Measurements from ENCODE around the gene TNN.
"Not testable (repeated sequence)": the region's sequence is repeated elsewhere in the genome, so short reads cannot be mapped to it uniquely, and the experiment has no call there.

Gene TNN

DNA sequence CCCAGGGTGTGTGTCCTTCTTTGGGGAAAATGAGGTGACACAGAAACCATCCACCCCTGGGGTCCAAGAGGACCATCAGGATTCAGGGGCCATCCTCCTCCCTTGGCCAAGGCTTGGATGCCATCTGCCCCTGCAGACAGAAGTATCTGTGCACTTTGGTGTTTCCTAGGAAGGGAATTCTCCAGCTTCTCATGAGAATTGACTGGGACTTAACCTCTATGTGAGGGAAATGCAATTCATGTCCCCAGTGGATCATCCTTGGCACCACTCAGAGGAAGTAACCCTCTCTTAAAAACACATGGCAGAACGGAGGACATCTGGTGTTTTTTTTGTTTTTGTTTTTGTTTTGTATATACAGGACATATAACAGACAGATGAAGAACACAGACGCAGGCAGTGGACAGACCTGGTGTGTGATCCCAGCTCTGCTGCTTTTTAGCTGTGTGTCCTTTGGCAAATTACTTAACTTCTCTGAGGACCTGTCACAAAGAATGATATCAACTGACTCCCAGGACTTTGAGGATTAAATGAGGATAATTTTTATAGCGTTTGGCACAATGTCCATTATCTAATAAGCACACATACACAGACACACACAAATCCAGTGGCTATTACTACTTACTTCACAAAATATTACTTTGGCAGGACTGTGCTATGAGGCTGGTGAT, 3.8 kb downstream of the TNN start:
- DNase-seq, result no peak

DNA sequence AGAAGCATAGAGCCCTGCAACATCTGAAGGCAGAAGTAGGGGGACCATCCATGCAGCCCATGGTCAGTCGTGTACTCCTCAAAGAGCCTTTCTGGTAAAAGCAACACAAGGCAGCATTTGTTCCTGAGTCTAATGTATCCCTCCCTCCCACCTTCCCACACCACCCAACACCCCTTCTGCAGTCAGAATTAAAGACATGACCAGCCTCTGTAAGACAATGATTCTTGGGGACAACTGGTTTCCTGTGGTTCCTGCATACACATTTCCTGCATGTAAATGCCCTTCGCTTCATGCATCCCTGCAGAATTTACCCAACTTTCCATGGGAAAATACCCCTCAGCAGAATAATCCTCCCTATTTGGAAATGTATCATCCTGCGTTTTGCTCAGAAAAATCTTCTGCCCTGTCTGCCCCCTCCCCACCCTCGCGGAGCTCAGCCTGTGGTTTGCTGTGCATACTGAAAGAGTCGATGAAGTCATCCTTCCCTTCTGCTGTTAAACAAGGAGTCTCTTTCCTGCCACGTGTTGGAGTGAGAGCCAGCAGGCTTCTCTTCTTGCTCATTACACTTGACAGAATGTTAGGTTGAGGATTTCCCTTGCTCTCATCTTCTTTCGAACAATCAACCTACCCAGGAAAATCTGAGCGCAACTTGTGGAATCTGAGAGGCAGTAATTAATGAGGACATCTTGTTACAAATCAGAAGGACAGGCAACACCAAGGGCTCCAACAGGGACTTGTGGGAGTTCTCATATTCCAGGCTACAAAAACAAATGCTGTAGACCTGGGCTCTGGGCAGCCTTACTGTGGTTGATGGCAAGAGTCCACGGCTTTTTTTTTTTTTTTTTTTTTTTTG, 4.7 kb downstream of the TNN start:
- peak; percentile 81 for DNase-seq

DNA sequence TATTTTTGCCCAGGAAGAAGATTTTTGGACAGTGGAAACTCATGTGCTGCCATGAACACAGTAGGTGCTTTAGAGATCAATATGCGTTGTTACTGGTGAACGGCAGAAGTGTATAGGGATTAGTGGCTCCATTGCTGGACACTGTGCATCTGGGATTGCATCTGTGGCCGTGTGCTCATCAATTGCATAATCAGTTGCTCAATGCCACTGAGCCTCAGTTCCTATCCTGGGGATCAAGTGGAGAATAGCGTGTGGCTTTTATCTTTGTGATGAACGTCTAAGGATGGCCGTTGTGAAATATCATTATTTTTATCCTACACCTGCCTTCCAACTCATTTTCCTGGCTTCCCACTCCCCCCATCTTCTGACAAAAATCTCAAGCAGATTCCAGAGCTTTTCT, 5.4 kb downstream of the TNN start:
- no peak for DNase-seq

DNA sequence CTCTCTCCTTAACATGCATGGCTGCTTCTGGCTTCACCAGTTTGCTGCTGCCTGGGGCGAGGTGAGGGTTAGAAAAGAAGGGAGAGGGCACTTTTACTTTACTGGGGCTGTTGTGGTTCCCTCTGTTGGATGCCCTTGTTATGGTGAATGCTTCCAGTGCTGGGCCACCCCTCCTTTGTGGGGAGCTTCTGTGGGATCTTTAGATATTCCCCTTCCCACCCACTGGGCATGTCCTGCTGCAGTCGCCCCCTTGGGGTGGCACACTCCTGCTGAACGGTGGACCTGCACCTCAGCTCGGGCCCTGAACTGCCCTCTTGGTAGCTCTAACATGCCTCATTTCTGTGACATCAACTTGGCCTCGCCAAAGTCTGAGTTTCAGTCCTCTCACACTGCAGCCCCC, 6.0 kb downstream of the TNN start:
- no peak for DNase-seq

DNA sequence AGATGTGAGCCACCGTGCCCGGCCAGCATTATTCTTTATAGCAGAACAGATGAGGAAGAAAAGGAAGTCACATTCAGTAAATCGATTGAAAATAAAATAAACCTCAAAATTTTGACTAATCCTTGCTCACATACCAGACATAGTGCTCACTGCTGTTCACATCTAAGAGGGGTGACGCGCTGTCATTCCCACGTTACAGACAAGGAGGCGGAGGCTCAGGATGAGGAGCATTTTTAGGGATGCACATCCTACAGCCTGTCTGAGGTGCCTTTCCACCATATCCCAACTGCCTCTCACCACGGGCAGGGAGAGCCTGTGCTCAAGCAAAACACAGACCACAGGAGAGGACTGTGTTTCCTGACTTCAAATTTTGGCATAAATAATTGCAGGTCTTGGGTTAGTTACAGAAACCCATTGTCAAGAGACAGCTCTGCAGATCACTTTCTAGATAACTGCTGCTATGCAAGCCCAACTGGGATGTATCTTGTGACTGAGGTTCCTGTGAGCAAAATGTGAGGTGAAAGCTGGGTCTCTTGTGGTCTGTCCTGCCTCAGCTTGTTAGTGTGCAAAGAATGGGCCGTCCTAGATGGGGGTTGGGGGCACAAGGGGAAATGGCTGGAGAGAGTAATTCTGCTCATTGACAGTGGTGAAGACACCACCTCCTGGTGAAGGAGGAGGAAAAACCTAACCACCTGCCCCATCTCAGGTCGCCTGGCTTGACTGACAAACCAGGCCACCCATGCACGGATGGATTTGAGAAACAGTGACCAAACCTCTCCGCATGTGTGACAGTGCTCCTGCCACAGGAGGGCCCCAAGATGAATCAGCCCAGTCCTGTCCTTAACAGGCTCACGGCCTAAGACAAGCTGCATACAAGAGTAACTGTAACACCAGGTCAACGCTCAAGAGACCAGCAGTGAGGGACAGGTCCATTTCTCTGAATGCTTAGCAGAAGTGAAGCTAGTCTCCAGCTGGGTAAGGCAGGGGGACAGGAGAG, 8.2 kb downstream of the TNN start:
- DNase-seq, result no peak

DNA sequence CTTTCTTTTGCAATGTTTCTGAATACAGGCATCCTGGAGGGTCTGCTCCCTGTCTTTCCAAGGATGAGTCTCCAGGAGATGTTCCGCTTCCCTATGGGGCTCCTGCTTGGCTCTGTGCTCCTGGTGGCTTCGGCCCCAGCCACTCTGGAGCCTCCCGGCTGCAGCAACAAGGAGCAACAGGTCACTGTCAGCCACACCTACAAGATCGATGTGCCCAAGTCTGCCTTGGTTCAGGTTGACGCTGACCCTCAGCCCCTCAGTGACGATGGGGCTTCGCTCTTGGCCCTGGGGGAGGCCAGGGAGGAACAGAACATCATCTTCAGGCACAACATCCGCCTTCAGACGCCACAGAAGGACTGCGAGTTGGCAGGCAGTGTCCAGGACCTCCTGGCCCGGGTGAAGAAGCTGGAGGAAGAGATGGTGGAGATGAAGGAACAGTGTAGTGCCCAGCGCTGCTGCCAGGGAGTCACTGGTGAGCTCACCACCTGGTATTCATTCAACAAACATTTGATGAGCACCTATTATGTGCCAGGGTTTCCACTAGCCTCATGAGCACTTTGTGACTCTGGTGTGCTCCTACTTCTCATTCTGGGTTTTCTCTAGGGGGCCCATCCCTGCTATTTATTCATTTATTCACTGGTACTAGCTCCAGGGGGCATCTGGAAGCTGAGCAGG, 9.9 kb downstream of the TNN start:
- no peak for DNase-seq

DNA sequence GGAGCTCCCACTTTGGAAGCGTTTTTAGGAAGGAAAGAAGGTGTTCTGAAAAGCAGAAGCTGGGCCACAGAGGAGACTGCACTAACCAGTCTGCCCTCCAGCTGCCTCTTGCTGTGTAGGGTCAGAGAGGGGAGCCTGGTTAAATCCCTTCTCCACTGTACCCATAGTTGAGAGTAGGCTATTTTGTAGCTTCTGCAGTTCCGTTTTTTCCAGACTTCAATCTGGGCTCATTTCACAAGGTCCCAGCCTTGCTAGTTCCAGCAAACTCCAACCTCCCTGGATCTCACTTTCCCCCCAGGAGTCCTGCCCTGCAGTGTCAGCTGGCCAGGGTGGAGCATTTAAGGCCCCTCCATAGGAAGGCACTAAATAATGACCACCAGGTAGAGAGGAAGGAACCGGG, 11.0 kb downstream of the TNN start:
- DNase-seq, result no peak

DNA sequence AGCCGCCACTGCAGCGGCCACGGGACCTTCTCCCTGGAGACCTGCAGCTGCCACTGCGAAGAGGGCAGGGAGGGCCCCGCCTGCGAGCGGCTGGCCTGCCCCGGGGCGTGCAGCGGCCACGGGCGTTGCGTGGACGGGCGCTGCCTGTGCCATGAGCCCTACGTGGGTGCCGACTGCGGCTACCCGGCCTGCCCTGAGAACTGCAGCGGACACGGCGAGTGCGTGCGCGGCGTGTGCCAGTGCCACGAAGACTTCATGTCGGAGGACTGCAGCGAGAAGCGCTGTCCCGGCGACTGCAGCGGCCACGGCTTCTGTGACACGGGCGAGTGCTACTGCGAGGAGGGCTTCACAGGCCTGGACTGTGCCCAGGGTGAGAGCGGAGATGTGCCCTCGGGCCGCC, 11.7 kb downstream of the TNN start:
- no peak for DNase-seq

DNA sequence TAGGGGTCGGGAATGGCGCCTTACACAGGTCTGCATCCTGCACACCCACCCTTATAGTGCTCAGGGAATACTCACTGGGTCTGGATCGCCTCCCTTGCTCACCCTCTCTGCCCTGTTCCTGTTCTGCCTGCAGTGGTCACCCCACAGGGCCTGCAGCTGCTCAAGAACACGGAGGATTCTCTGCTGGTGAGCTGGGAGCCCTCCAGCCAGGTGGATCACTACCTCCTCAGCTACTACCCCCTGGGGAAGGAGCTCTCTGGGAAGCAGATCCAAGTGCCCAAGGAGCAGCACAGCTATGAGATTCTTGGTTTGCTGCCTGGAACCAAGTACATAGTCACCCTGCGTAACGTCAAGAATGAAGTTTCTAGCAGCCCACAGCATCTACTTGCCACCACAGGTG, 12.4 kb downstream of the TNN start:
- no peak for DNase-seq

DNA sequence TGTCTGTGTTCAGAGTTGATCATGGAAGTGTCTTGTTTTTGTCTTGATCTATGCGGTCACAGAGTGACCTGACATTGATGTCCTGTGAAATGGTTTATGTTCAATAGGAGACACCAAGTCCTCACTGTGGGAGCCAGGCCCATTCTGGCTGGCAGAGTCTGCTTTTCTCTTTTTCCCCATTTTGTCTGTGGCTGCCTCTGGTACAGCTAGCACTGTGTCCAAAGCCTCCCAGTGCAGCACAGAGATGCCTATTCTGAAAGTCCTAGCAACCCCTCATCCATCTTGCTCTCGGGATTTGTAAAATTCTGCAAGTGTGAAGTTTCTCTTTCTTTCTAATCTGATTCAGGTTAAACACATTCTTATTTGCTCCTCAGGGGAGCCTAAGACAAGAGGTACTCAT, 14.3 kb downstream of the TNN start:
- no peak for DNase-seq

DNA sequence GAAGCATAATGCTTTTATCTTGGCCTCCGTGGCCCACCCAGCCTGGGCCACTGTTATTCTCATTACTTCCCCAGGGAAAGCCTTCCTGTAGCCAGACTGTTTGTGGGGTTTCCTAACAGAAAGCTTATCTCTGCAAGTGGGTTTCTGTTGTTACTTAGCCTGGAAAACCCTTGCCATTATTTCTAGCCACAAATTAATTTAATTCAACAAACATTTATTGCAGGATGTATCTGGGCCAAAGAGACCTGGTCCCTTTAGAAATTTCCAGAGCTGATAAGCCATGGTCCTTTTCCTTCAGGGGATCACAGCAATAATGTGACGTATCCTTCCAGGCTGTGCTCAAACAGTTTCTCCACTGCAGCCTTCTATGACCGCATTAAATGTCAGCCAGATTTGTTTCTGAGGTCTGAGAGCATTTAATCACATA, 20.9 kb downstream of the TNN start:
- no peak for DNase-seq

DNA sequence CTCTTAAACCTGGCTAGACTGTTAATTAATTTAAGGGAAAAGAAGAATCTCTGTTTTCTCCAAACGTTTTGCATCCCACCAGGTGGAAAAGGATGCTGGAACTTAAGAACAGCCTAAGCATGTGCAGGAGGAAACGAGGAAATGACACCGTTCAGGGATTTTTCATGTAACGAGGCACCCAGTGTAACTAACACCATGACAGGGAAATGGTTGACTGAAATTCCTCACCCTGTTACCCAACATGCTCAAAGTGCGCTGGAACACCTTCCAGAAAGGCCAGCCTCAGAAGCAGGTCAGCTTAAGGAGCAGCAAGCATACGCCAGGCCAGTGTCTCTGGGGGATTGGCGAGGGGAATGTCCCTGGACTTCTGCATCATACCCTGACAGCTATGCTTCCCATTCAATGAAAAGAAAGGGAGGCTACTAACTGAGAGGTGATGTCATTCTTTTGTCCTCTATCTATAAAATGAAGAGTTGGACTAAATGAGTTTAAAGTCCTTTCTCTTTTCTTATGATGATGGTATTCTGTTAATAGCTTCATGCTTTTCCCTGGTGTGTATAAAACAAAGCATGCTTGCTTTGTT, 21.6 kb downstream of the TNN start:
- DNase-seq, result no peak

DNA sequence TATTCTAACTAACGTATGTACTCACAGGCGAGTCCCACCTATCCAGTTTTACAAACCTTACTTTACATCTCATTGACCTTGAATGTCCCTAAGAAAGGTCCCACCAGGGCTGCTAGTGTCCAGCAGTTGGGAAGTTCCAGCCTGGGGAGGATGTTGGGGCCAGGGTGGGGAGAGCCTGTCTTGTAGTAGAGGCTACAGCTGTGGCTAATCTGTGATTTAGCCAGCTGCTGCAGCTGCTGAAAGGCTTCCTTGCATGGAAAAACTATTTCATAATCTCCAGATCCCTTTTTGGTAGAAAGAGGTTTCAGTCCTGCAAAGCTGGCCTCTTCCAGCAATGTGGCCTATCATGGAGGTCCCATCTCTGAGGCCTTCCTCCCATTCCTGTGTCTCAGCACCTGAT, 23.1 kb downstream of the TNN start:
- DNase-seq, result no peak

DNA sequence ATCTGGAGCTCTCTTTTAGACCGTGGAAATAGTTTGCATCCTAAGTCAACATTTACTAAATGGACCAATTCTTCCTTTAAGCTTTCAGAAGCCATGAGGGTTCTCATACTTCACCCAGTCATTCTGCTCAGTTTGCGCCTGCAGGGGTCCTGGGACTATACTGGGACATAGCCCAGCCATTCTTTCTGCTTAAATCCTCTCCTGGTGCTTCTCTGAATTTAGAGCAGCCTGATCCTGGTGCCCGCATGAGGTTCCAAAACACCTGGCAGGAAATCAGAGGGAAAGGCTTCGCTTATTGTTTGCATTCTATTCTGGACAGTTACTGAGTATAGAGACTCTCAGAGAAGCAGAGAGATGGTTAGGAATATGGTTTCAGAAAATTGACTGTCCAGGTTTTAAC, 27.0 kb downstream of the TNN start:
- DNase-seq, result no peak

DNA sequence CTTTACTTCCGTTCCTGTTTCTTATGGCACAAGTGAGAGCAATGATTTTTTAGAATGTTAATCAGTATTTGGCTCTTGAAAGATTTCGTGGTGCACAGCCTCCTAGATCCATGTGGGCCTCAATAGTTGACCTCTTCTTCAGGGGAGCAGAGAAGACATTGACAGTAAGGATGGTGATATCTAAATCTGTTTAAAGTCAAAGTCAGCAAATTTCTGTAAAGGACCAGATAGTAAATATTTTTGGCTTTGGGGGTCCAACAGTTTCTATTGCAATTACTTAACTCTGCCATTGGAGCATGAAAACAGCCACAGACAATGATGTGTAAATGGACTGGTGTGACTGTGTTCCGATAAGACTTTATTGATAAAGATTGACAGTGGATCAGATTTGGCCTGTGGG, 27.4 kb downstream of the TNN start:
- DNase-seq, result no peak

DNA sequence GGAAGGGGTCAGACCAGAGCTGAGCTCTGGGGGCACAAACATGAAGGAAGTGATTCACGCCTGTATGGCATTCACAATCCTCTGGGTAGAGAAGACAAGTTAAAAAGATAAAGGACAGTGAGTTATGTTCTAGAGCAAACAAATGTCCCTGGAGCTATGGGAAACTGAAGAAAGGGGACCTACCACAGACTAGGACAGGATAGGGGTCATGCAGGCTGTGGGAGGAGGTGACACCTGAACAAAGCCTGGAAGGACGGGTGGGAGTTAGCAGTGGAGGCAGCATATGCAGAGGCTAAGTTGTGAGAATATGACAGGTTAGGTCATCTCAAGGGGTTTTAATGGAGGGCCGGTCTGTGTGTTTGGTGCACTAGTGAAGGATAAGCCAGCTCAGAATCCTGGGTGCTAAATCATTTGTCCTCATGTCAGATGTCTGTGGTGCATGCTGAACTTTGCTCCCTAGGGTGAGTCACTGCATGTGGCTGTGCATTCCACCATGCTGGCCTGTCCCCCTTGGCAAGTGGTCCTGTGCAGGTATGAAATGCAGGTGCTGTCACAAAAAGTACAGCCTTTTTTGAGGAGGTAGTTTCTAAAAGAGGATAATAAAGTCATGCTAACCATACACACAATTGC, 28.5 kb downstream of the TNN start:
- no peak for DNase-seq

DNA sequence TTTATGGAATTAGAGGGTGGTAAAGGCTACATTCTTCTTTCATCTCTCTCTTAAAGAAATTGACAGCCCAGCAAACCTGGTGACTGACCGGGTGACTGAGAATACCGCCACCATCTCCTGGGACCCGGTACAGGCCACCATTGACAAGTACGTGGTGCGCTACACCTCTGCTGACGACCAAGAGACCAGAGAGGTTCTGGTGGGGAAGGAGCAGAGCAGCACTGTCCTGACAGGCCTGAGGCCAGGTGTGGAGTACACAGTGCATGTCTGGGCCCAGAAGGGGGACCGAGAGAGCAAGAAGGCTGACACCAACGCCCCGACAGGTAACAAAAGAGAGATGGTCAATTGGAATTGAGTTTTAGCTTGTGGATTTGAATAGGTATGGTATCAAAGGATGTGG, 29.7 kb downstream of the TNN start:
- DNase-seq, result no peak

DNA sequence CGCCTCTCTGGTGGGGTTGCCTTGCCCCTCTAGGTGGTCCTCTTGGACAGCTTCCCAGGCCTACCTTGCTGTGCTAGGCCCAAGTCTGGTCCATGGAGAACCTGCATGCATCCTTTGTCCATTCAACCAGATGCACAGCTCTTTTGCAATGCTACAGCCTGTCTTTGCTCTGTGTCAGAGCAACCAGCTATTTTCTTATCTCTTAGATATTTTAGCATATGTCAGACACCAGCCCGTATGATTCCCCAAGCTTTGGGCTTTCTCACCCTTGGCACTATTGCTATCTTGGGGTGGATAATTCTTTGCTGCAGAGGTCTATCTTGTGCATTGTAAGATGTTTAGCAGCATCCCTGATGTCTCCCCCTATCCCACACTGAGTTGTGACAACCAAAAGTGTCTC, 32.3 kb downstream of the TNN start:
- DNase-seq, result no peak

DNA sequence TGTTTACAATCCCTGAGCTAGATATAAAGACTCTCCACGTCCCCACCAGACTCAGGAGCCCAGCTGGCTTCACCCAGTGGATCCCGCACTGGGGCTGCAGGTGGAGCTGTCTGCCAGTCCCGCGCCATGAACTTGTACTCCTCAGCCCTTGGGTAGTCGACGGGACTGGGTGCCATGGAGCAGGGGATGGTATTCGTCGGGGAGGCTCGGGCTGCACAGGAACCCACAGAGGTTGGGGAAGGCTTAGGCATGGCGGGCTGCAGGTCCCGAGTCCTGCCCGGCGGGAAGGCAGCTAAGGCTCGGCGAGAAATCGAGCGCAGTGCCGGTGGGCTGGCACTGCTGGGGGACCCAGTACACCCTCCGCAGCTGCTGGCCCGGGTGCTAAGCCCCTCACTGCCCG, 34.5 kb downstream of the TNN start:
- DNase-seq, result not testable (repeated sequence)

DNA sequence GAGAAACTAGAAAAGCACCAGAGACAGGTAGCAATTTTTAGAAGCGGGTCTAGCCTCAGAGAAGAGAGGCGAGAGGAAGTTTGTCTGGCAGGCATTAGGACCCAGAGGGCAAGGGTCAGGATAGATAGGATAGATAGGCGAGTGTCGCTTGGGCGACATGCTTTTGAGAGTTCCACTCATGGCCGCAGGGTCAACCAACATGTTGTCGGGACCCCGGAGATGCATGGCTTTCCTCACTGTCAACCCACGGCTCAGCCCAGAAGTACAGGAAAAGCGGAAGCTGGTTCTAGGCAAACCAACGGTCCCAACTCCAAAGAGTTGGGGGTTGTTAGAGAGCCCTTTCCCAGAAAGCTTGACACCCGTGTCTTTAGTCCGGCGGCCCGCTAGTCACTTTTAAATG, 38.9 kb downstream of the TNN start:
- DNase-seq, result not testable (repeated sequence)

DNA sequence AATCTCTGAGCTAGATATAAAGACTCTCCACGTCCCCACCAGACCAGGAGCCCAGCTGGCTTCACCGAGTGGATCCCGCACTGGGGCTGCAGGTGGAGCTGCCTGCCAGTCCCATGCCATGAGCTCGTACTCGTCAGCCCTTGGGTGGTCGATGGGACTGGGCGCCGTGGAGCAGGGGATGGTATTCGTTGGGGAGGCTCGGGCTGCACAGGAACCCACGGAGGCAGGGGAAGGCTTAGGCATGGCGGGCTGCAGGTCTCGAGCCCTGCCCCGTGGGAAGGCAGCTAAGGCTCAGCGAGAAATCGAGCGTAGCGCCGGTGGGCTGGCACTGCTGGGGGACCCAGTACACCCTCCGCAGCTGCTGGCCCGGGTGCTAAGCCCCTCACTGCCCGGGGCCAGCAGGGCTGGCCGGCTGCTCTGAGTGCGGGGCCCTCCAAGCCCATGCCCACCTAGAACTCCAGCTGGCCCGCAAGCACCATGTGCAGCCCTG, 40.7 kb downstream of the TNN start:
- DNase-seq, result not testable (repeated sequence)

DNA sequence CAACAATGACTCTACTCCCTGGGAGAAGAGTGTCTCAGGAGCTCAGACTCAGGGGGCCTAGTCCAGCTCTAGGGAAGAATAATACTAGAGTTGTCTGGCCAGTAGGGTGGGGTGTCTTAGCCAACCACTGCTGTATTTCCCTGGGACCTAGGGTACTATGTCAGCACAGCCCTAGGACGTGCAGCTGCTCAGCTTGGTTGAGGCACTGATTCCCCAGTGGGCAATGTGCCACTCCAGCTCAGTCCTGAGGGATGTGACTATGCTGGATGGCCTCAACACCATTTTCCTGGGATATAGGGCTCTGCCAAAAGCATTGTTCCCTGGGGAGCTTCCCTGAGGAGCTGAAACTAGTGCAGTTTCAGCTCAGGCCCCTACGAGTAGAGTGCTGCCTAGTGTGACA, 47.4 kb downstream of the TNN start:
- no peak for DNase-seq
